Measurements from ENCODE around the gene VAC14. TPM values are rescaled to one million over a fixed set of nuclear protein-coding genes. Genes with fewer than 3 reads are reported as not detected.

Gene VAC14
- total RNA-seq, 4 donors from 2014 or later: 18.6 to 32.2 (median 25.9) TPM

- no peak for DNase-seq
- TF ChIP-seq CTCF (IDR thresholded peaks at IDR 0.05) (no peak), POLR2A (IDR thresholded peaks at IDR 0.05) (no peak)
- Histone ChIP-seq H3K9me3 (peaks cover 0 to 6% (median 0%) of the 10 kb centered on the region in 3 donors), H3K27ac (no peak overlapping the region), H3K4me1 (peaks cover 0 to 7% (median 0%) of the 10 kb centered on the region in 3 donors), H3K27me3 (peaks cover 0 to 53% (median 0%) of the 10 kb centered on the region in 4 donors), H3K36me3 (no peaks in the 10 kb centered on the region), H3K4me3 (no peak overlapping the region)
- WGBS, 2 donors: 46 to 47% methylated on average over 3 of the region's 3 CpGs
- intact Hi-C loops (cut with DNase I): no loop called here
Observed at GRCh38 chr16:70805787-70806186, 4.8 kb upstream of the VAC14 start.

- Histone ChIP-seq H3K36me3 (no peaks in the 10 kb centered on the region), H3K27me3 (peaks cover 0 to 51% (median 0%) of the 10 kb centered on the region in 4 donors), H3K4me3 (no peak overlapping the region), H3K27ac (no peak overlapping the region), H3K9me3 (peaks cover 0 to 6% (median 0%) of the 10 kb centered on the region in 3 donors), H3K4me1 (peaks cover 0 to 9% (median under 1%) of the 10 kb centered on the region in 3 donors)
- TF ChIP-seq POLR2A (IDR thresholded peaks at IDR 0.05) (no peak), CTCF (IDR thresholded peaks at IDR 0.05) (no peak)
- no peak for DNase-seq
- 74 to 77% methylated on average over 6 of the region's 6 CpGs for WGBS, 2 donors
- intact Hi-C loops (cut with DNase I): no loop called here
Observed at GRCh38 chr16:70805380-70805779, 4.4 kb upstream of the VAC14 start.

GRCh38 chr16:70804734-70805169, 3.8 kb upstream of the VAC14 start:
- peaks cover 0 to 6% (median 0%) of the 10 kb centered on the region in 3 donors for H3K9me3 ChIP-seq
- no peak overlapping the region for H3K4me3 ChIP-seq

GRCh38 chr16:70804153-70804733, 3.3 kb upstream of the VAC14 start:
- 48 to 60% methylated on average over 8 of the region's 8 CpGs for WGBS, 2 donors
- no peaks in the 10 kb centered on the region for H3K36me3 ChIP-seq
- intact Hi-C loops (cut with DNase I): no loop called here
- DNase-seq: no peak
- peaks cover 0 to 6% (median 0%) of the 10 kb centered on the region in 3 donors for H3K9me3 ChIP-seq
- no peak for TF ChIP-seq CTCF (IDR thresholded peaks at IDR 0.05)
- no peak for TF ChIP-seq POLR2A (IDR thresholded peaks at IDR 0.05)
- H3K4me1 ChIP-seq: peaks cover 7 to 21% (median 11%) of the 10 kb centered on the region in 3 donors
- H3K27ac ChIP-seq: no peak overlapping the region
- no peak overlapping the region for H3K4me3 ChIP-seq
- H3K27me3 ChIP-seq: peaks cover 0 to 40% (median 0%) of the 10 kb centered on the region in 4 donors

More at GRCh38 chr16:70804734-70805169, 3.8 kb upstream of the VAC14 start:
- TF ChIP-seq CTCF (IDR thresholded peaks at IDR 0.05) (no peak), POLR2A (IDR thresholded peaks at IDR 0.05) (no peak)
- 41 to 48% methylated on average over 2 of the region's 2 CpGs for WGBS, 2 donors
- H3K27me3 ChIP-seq: peaks cover 0 to 45% (median 0%) of the 10 kb centered on the region in 4 donors
- H3K4me1 ChIP-seq: peaks cover 6 to 16% (median 6%) of the 10 kb centered on the region in 3 donors
- no peak for DNase-seq
- H3K27ac ChIP-seq: no peak overlapping the region
- intact Hi-C loops (cut with DNase I): no loop called here
- no peaks in the 10 kb centered on the region for H3K36me3 ChIP-seq

GRCh38 chr16:70803319-70803718, 2.4 kb upstream of the VAC14 start:
- TF ChIP-seq CTCF (IDR thresholded peaks at IDR 0.05) (no peak), POLR2A (IDR thresholded peaks at IDR 0.05) (no peak)
- H3K4me1 ChIP-seq: peaks cover 7 to 30% (median 13%) of the 10 kb centered on the region in 3 donors
- no peak for DNase-seq
- intact Hi-C loops (cut with DNase I): no loop called here
- no peak overlapping the region for H3K4me3 ChIP-seq
- H3K36me3 ChIP-seq: peaks cover 0 to 7% (median 0%) of the 10 kb centered on the region in 3 donors
- peaks cover 0 to 31% (median 0%) of the 10 kb centered on the region in 4 donors for H3K27me3 ChIP-seq
- H3K9me3 ChIP-seq: peaks cover 0 to 6% (median 0%) of the 10 kb centered on the region in 3 donors
- no peak overlapping the region for H3K27ac ChIP-seq

Data from esophagus squamous epithelium (tissue), 5 donors.